Adrenal gland (tissue), 12 donors: ENCODE measurements around the gene IRF4. TPM values are rescaled to one million over a fixed set of nuclear protein-coding genes. Genes with fewer than 3 reads are reported as not detected.

Experiments used
- DNase-seq, 7 donors: peaks; one replicate each; pipeline ENCODE4 v3.0.0-alpha.2; 2019 to 2020
- H3K27ac ChIP-seq, 5 donors: fragments of 200-600 bp; sonication (generic) in 4 of 5; 1 replicate in 3 of 5; 2 replicates in 2 of 5; pipeline versions ENCODE4 v1.5.1 to v1.8.0; 2016 to 2020; ENCODE audit warnings: mild to moderate bottlenecking in 1 of 5
- H3K27me3 ChIP-seq: fragments of 200-600 bp; 2 replicates; pipeline ENCODE4 v1.8.0; 2021
- H3K36me3 ChIP-seq, 2 donors: fragments of 200-600 bp; replicated peaks in 1 of 2; 1 replicate in 1 of 2; 2 replicates in 1 of 2; pipeline versions ENCODE4 v1.5.1 to v1.8.0; 2018 to 2022
- H3K4me1 ChIP-seq, 2 donors: fragments of 200-600 bp; replicated peaks in 1 of 2; 1 replicate in 1 of 2; 2 replicates in 1 of 2; pipeline versions ENCODE4 v1.5.1 to v1.8.0; 2018 to 2021
- H3K4me3 ChIP-seq, 4 donors: fragments of 200-600 bp; sonication (generic) in 3 of 4; one replicate each; pipeline ENCODE4 v1.5.1; 2016 to 2018
- H3K9me3 ChIP-seq, 3 donors: fragments of 200-600 bp; sonication (generic) in 1 of 3; replicated peaks in 1 of 3; 1 replicate in 2 of 3; 2 replicates in 1 of 3; pipeline versions ENCODE4 v1.5.1 to v1.8.0; 2016 to 2021
- POLR2A ChIP-seq, 2 donors: fragments of 450-650 bp; IDR thresholded peaks; one replicate each; pipeline ENCODE4 v1.6.1; 2017; ENCODE audit warnings: antibody characterized with exemption in 2 of 2, mild to moderate bottlenecking in 2 of 2, moderate library complexity in 1 of 2
- WGBS, 4 donors: extraction: QIAGEN DNeasy Blood & Tissue Kit in 2 of 4; methylation state at CpG; one replicate each; pipeline versions ENCODE4 v1.1.5 to v1.1.7; 2013 to 2017; 5-methylcytosine and 5-hydroxymethylcytosine counted together
- intact Hi-C, 2 donors: fragments of 100-400 bp; cut with DNase I; formaldehyde crosslinking; loops; one replicate each; pipeline versions ENCODE4 v1.14.1 to v1.15.0; 2022 to 2023
- polyA plus RNA-seq, 3 donors: library from polyadenylated mRNA; stranded (reverse); fragments of 200-250 nt in 2 of 3; fragments of 350-450 nt in 1 of 3; fragmentation: Illumina TruSeq in 1 of 3; extraction: RNeasy Lipid Tissue Mini Kit (QIAGEN cat#74804) in 1 of 3; gene quantifications; one replicate each; pipeline ENCODE4 v1.2.3, GENCODE V29; 2013 to 2014
- total RNA-seq, 9 donors: library from RNA; depleted of rRNA in 4 of 9; stranded (reverse); fragments of >200 nt in 4 of 9; fragments of 120-200 nt in 1 of 9; fragmentation: NEBNext Ultra II Directional in 1 of 9; extraction: Animal tissue kit (Norgen Biotek cat#: 25700) in 1 of 9; gene quantifications; one replicate each; pipeline versions ENCODE4 v1.1.0 to v1.2.4, GENCODE V29; 2013 to 2023
- TF ChIP-seq, protein P1 (sequence below), 6 experiments: fragments of 450-650 bp in 4 of 6; fragments of 200-600 bp in 2 of 6; sonication (generic) in 1 of 6; IDR thresholded peaks; 1 replicate in 5 of 6; 2 replicates in 1 of 6; pipeline versions ENCODE4 v1.5.1 to v1.8.0; 2016 to 2021; ENCODE audit warnings: antibody characterized with exemption in 6 of 6, mild to moderate bottlenecking in 2 of 6, moderate library complexity in 1 of 6
- donor health status: healthy with polysubstance abuse.
- donor health status: Bipolar disorder and iron deficiency.
- donor health status: DM: yes; HTN: yes; CAD: no.
- donor health status: DM: no; HTN: no; CAD: no.
- donor health status: DM: no; HTN: no; CAD: no.
- donor health status: DM: yes; HTN: yes; CAD: no.

The IRF4 gene
- total and polyA plus RNA-seq, 12 donors = 0.06 to 1.5 (median 0.48) TPM; not detected in 1

DNA sequence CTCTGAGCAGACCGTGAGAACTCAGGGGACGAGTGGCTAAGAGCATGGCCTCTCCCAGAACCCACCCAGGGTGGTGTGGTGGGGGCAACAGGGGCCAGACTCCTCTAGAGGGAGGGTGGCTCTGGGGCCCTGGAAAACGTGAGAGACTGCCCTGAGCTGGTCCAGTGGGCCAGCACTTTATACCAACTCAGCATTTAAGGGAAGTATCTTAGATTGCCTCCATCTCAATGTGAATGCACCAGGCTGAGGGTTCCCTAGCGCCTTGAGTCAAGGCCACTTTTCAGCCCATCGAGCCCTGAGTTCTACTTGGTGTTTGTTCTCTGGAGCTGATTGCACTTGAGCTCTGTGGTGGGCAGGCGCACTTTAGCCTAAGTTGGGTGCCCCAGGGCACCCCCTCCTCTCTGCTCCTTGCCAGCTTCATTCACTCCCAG is 42.0 kb upstream of the IRF4 start:
- H3K9me3 ChIP-seq = no peaks in the 10 kb centered on the region
- TF ChIP-seq POLR2A (IDR thresholded peaks at IDR 0.05) = no peak
- TF ChIP-seq, protein P1, sequence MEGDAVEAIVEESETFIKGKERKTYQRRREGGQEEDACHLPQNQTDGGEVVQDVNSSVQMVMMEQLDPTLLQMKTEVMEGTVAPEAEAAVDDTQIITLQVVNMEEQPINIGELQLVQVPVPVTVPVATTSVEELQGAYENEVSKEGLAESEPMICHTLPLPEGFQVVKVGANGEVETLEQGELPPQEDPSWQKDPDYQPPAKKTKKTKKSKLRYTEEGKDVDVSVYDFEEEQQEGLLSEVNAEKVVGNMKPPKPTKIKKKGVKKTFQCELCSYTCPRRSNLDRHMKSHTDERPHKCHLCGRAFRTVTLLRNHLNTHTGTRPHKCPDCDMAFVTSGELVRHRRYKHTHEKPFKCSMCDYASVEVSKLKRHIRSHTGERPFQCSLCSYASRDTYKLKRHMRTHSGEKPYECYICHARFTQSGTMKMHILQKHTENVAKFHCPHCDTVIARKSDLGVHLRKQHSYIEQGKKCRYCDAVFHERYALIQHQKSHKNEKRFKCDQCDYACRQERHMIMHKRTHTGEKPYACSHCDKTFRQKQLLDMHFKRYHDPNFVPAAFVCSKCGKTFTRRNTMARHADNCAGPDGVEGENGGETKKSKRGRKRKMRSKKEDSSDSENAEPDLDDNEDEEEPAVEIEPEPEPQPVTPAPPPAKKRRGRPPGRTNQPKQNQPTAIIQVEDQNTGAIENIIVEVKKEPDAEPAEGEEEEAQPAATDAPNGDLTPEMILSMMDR (IDR thresholded peaks at IDR 0.05) = no peak
- no peak overlapping the region for H3K4me3 ChIP-seq
- no peak for DNase-seq
- H3K36me3 ChIP-seq = peaks cover 0 to 10% of the 10 kb centered on the region in 2 donors
- no peak overlapping the region for H3K27ac ChIP-seq
- no peaks in the 10 kb centered on the region for H3K27me3 ChIP-seq
- 72 to 86% (median 79%) methylated on average over 6 of the region's 6 CpGs for WGBS, 4 donors
- no peaks in the 10 kb centered on the region for H3K4me1 ChIP-seq
- intact Hi-C loops = no loop called here

DNA sequence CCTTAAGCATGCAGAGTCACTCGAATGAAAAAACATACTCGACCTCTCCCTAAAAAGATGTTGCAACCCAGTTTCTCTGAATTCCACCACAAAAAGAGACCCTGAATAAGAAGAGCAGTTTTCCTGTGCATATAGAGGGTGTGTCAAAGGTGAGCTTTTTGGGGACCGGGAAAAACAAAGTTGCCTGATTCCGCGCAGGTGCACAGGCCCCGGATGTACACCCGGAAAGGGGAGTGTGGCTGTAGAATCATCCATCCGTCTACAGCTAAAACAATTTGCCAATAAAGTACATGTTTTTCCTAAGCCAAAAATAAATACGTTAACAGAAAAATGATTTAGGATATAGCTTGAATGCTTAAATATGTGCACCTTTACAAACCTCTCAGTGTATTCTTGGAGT is 41.2 kb upstream of the IRF4 start:
- no peak for DNase-seq
- WGBS, 4 donors = 85 to 89% (median 87%) methylated on average over 9 of the region's 9 CpGs
- no peak for TF ChIP-seq POLR2A (IDR thresholded peaks at IDR 0.05)
- TF ChIP-seq, protein P1 (IDR thresholded peaks at IDR 0.05) = no peak
- Histone ChIP-seq H3K36me3 (peaks cover 0 to 10% of the 10 kb centered on the region in 2 donors), H3K4me3 (no peak overlapping the region), H3K4me1 (no peaks in the 10 kb centered on the region), H3K27ac (no peak overlapping the region), H3K27me3 (no peaks in the 10 kb centered on the region), H3K9me3 (no peaks in the 10 kb centered on the region)
- intact Hi-C loops = no loop called here

DNA sequence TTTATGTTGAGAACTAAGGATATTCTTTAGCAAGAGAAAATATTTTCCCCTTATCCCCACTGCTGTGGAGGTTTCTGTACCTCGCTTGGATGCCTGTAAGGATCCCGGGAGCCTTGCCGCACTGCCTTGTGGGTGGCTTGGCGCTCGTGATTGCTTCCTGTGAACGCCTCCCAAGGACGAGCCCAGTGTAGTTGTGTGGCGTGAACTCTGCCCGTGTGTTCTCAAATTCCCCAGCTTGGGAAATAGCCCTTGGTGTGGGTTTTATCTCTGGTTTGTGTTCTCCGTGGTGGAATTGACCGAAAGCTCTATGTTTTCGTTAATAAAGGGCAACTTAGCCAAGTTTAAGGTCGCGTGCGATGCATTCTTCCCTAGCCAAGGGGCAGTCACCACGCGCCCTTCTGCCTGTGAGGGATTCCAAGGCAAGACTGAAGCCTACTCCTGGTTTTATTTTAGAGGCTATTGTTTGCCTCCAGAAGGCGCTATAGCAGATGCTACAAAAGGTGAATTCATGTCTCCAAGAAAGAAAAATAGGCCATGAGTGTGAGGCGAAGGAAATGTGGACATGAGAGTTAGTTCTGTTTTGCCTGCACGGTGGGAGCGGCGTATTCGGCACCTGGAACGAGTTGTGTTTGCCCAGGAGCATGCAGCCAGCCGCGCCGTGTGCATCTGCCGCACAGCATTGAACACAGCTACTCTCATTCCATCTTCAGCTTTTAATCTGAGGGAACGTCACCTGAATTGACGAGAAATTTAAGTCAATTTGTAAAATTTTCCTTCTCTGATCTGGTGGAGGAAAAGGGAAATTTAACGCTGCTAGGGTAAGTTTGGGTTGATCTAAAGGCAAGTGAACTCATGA is 40.3 kb upstream of the IRF4 start:
- WGBS, 4 donors = 85 to 88% (median 87%) methylated on average over 31 of the region's 31 CpGs

DNA sequence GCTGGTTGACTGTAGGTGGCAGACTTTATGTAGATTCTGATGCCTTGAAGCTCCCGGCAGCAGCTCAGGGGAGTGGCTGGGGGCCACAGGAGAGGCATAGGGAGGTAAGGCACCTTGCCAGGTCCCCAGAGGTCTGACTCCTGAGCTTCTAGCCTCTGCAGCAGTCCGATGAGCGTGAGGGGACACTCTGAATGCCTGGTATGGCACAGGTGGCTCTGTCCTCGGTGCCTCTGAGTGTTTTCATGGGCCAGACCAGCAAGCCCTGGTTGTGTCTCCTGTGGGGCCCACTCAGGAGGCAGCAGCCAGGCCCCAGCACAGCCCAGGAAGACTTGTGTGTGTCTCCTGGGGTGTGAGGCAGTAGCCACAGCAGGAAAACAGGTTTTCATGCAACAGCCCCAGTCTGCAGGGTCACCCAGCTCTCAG is 39.7 kb upstream of the IRF4 start:
- Histone ChIP-seq H3K4me3 (no peak overlapping the region), H3K9me3 (no peaks in the 10 kb centered on the region), H3K36me3 (peaks cover 0 to 10% of the 10 kb centered on the region in 2 donors), H3K27me3 (no peaks in the 10 kb centered on the region), H3K4me1 (no peaks in the 10 kb centered on the region), H3K27ac (no peak overlapping the region)
- no peak for DNase-seq
- intact Hi-C loops = no loop called here
- TF ChIP-seq, protein P1 (IDR thresholded peaks at IDR 0.05) = no peak
- no peak for TF ChIP-seq POLR2A (IDR thresholded peaks at IDR 0.05)
- 76 to 87% (median 82%) methylated on average over 4 of the region's 4 CpGs for WGBS, 4 donors

More for the DNA sequence above, 40.3 kb upstream of the IRF4 start:
- H3K4me1 ChIP-seq = no peaks in the 10 kb centered on the region
- H3K27ac ChIP-seq = no peak overlapping the region
- no peak overlapping the region for H3K4me3 ChIP-seq
- H3K36me3 ChIP-seq = peaks cover 0 to 10% of the 10 kb centered on the region in 2 donors
- intact Hi-C loops = no loop called here
- no peaks in the 10 kb centered on the region for H3K9me3 ChIP-seq
- H3K27me3 ChIP-seq = no peaks in the 10 kb centered on the region
- no peak for TF ChIP-seq POLR2A (IDR thresholded peaks at IDR 0.05)
- DNase-seq = no peak
